Measurements from ENCODE around the gene MAP3K6.

Gene MAP3K6

GRCh38 chr1:27331922-27332321, 34.8 kb downstream of the MAP3K6 start:
- H2AFZ ChIP-seq (ENCODE audit: low read length): no peak overlapping the region
- H3K36me3 ChIP-seq (replicated peaks; ENCODE audit: insufficient read depth, low read length): no peaks in the 10 kb centered on the region; the same call in 1 of the 2 replicates
- H3F3A ChIP-seq (ENCODE audit: insufficient read depth, low read length): no peaks in the 10 kb centered on the region
- H3K27ac ChIP-seq (ENCODE audit: low read length): no peak overlapping the region
- H3K9me2 ChIP-seq (replicated peaks; ENCODE audit: insufficient read depth, low read length): no peaks in the 10 kb centered on the region
- no peak overlapping the region for H3K4me3 ChIP-seq (ENCODE audit: low read length)
- no peaks in the 10 kb centered on the region for H3K27me3 ChIP-seq (replicated peaks; ENCODE audit: insufficient read depth, low read length)
- DNase-seq: no peak
- TF ChIP-seq EZH2phosphoT487 (IDR thresholded peaks at IDR 0.05; ENCODE audit: low read length) (no peak), EZH2 (optimal IDR thresholded peaks at IDR 0.05; ENCODE audit: low read depth, low read length) (no peak)
- TF ChIP-seq, protein P1, sequence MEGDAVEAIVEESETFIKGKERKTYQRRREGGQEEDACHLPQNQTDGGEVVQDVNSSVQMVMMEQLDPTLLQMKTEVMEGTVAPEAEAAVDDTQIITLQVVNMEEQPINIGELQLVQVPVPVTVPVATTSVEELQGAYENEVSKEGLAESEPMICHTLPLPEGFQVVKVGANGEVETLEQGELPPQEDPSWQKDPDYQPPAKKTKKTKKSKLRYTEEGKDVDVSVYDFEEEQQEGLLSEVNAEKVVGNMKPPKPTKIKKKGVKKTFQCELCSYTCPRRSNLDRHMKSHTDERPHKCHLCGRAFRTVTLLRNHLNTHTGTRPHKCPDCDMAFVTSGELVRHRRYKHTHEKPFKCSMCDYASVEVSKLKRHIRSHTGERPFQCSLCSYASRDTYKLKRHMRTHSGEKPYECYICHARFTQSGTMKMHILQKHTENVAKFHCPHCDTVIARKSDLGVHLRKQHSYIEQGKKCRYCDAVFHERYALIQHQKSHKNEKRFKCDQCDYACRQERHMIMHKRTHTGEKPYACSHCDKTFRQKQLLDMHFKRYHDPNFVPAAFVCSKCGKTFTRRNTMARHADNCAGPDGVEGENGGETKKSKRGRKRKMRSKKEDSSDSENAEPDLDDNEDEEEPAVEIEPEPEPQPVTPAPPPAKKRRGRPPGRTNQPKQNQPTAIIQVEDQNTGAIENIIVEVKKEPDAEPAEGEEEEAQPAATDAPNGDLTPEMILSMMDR (IDR thresholded peaks at IDR 0.05; ENCODE audit: low read length): no peak
- no peaks in the 10 kb centered on the region for H3K9me3 ChIP-seq (replicated peaks; ENCODE audit: insufficient read depth, low read length)
- no peak overlapping the region for H3K4me2 ChIP-seq (ENCODE audit: low read depth, low read length)
- H3K9ac ChIP-seq (ENCODE audit: low read length): no peak overlapping the region
- H3K4me1 ChIP-seq (ENCODE audit: low read length): no peaks in the 10 kb centered on the region
- peaks cover 45% of the 10 kb centered on the region for H3K79me2 ChIP-seq (ENCODE audit: low read length)
- no peaks in the 10 kb centered on the region for H4K20me1 ChIP-seq (ENCODE audit: insufficient read depth, low read length)

- Histone ChIP-seq H4K20me1 (ENCODE audit: insufficient read depth, low read length) (no peaks in the 10 kb centered on the region), H3K27ac (ENCODE audit: low read length) (no peak overlapping the region), H2AFZ (ENCODE audit: low read length) (no peak overlapping the region), H3K9me3 (replicated peaks; ENCODE audit: insufficient read depth, low read length) (no peaks in the 10 kb centered on the region), H3K4me3 (ENCODE audit: low read length) (no peak overlapping the region), H3K36me3 (replicated peaks; ENCODE audit: insufficient read depth, low read length) (no peaks in the 10 kb centered on the region; the same call in 1 of the 2 replicates), H3K79me2 (ENCODE audit: low read length) (peaks cover 50% of the 10 kb centered on the region), H3K4me1 (ENCODE audit: low read length) (no peaks in the 10 kb centered on the region), H3K9ac (ENCODE audit: low read length) (no peak overlapping the region), H3F3A (ENCODE audit: insufficient read depth, low read length) (no peaks in the 10 kb centered on the region), H3K27me3 (replicated peaks; ENCODE audit: insufficient read depth, low read length) (no peaks in the 10 kb centered on the region), H3K4me2 (ENCODE audit: low read depth, low read length) (no peak overlapping the region), H3K9me2 (replicated peaks; ENCODE audit: insufficient read depth, low read length) (no peaks in the 10 kb centered on the region)
- DNase-seq: no peak
- TF ChIP-seq, protein P1 (IDR thresholded peaks at IDR 0.05; ENCODE audit: low read length): no peak
- TF ChIP-seq EZH2 (optimal IDR thresholded peaks at IDR 0.05; ENCODE audit: low read depth, low read length) (no peak), EZH2phosphoT487 (IDR thresholded peaks at IDR 0.05; ENCODE audit: low read length) (no peak)
These were observed 35.3 kb downstream of the MAP3K6 start for GRCh38 chr1:27331426-27331825.

DNA sequence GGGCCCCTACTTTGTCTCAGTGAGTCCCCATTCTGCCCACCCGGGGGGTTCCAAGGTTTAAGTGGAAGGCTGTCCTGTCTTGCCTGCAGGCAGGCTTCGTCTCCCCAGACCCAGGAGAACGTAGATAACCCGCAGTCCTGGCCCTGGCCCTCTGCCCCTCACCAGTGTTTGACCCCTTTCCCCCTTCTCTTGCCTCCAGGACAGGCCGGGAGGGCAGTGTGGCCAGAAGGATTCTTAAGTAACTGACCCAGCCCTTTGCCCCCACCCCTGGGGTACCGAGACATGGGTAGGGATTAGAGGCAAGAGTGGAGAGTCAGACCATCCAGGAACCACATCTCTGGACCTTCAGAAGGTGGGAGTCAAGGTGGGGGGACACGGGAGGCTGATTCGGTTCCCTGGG, 36.0 kb downstream of the MAP3K6 start:
- Histone ChIP-seq H3K4me2 (ENCODE audit: low read depth, low read length) (no peak overlapping the region), H3K36me3 (replicated peaks; ENCODE audit: insufficient read depth, low read length) (no peaks in the 10 kb centered on the region; the same call in none of the 2 replicates), H3K79me2 (ENCODE audit: low read length) (peaks cover 56% of the 10 kb centered on the region), H3K27me3 (replicated peaks; ENCODE audit: insufficient read depth, low read length) (no peaks in the 10 kb centered on the region), H3F3A (ENCODE audit: insufficient read depth, low read length) (no peaks in the 10 kb centered on the region), H3K4me3 (ENCODE audit: low read length) (no peak overlapping the region), H3K27ac (ENCODE audit: low read length) (no peak overlapping the region), H3K4me1 (ENCODE audit: low read length) (no peaks in the 10 kb centered on the region), H3K9me3 (replicated peaks; ENCODE audit: insufficient read depth, low read length) (no peaks in the 10 kb centered on the region), H4K20me1 (ENCODE audit: insufficient read depth, low read length) (no peaks in the 10 kb centered on the region), H3K9me2 (replicated peaks; ENCODE audit: insufficient read depth, low read length) (no peaks in the 10 kb centered on the region), H3K9ac (ENCODE audit: low read length) (no peak overlapping the region), H2AFZ (ENCODE audit: low read length) (no peak overlapping the region)
- DNase-seq: no peak
- no peak for TF ChIP-seq EZH2phosphoT487 (IDR thresholded peaks at IDR 0.05; ENCODE audit: low read length)
- TF ChIP-seq, protein P1 (IDR thresholded peaks at IDR 0.05; ENCODE audit: low read length): no peak
- TF ChIP-seq EZH2 (optimal IDR thresholded peaks at IDR 0.05; ENCODE audit: low read depth, low read length): no peak

Data from MM.1S (cell line).